ENCODE results near the gene GUK1. TPM values are rescaled to one million over a fixed set of nuclear protein-coding genes. Genes with fewer than 3 reads are reported as not detected.

Gene GUK1
- total and polyA plus RNA-seq, 2 experiments from 2014 or later = 87.5 to 121 TPM

DNA sequence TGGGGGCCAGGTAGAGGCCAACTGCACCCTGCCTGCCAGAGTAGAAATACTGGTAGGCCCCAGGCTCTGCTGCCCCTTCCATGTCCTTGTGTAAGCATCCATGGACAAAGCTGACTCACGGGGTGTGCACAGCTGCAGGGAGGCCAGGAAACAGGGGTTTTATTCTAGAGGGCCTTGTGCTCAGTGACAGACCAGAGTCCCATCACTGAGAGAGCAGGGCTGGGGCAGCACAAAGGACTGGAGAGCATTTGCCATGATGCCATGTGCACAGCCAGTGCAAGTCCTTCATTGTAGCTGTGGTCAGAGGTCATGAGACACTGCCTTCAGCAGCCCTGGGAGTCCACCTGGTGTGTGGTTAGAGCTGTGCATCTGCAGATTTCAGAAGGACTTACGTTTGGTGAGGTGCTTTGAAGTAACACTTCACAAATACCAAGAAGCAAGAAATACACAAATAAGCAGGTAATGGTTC lies 49.4 kb upstream of the GUK1 start (continued):
- TF ChIP-seq, protein P1, sequence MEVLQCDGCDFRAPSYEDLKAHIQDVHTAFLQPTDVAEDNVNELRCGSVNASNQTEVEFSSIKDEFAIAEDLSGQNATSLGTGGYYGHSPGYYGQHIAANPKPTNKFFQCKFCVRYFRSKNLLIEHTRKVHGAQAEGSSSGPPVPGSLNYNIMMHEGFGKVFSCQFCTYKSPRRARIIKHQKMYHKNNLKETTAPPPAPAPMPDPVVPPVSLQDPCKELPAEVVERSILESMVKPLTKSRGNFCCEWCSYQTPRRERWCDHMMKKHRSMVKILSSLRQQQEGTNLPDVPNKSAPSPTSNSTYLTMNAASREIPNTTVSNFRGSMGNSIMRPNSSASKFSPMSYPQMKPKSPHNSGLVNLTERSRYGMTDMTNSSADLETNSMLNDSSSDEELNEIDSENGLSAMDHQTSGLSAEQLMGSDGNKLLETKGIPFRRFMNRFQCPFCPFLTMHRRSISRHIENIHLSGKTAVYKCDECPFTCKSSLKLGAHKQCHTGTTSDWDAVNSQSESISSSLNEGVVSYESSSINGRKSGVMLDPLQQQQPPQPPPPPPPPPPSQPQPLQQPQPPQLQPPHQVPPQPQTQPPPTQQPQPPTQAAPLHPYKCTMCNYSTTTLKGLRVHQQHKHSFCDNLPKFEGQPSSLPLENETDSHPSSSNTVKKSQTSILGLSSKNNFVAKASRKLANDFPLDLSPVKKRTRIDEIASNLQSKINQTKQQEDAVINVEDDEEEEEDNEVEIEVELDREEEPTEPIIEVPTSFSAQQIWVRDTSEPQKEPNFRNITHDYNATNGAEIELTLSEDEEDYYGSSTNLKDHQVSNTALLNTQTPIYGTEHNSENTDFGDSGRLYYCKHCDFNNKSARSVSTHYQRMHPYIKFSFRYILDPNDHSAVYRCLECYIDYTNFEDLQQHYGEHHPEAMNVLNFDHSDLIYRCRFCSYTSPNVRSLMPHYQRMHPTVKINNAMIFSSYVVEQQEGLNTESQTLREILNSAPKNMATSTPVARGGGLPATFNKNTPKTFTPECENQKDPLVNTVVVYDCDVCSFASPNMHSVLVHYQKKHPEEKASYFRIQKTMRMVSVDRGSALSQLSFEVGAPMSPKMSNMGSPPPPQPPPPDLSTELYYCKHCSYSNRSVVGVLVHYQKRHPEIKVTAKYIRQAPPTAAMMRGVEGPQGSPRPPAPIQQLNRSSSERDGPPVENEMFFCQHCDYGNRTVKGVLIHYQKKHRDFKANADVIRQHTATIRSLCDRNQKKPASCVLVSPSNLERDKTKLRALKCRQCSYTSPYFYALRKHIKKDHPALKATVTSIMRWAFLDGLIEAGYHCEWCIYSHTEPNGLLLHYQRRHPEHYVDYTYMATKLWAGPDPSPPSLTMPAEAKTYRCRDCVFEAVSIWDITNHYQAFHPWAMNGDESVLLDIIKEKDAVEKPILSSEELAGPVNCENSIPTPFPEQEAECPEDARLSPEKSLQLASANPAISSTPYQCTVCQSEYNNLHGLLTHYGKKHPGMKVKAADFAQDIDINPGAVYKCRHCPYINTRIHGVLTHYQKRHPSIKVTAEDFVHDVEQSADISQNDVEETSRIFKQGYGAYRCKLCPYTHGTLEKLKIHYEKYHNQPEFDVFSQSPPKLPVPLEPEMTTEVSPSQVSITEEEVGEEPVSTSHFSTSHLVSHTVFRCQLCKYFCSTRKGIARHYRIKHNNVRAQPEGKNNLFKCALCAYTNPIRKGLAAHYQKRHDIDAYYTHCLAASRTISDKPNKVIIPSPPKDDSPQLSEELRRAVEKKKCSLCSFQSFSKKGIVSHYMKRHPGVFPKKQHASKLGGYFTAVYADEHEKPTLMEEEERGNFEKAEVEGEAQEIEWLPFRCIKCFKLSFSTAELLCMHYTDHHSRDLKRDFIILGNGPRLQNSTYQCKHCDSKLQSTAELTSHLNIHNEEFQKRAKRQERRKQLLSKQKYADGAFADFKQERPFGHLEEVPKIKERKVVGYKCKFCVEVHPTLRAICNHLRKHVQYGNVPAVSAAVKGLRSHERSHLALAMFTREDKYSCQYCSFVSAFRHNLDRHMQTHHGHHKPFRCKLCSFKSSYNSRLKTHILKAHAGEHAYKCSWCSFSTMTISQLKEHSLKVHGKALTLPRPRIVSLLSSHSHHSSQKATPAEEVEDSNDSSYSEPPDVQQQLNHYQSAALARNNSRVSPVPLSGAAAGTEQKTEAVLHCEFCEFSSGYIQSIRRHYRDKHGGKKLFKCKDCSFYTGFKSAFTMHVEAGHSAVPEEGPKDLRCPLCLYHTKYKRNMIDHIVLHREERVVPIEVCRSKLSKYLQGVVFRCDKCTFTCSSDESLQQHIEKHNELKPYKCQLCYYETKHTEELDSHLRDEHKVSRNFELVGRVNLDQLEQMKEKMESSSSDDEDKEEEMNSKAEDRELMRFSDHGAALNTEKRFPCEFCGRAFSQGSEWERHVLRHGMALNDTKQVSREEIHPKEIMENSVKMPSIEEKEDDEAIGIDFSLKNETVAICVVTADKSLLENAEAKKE (CRISPR knock-in tag; IDR thresholded peaks at IDR 0.05) = no peak
- TF ChIP-seq ZNF114 (CRISPR knock-in tag; IDR thresholded peaks at IDR 0.05) = no peak

DNA sequence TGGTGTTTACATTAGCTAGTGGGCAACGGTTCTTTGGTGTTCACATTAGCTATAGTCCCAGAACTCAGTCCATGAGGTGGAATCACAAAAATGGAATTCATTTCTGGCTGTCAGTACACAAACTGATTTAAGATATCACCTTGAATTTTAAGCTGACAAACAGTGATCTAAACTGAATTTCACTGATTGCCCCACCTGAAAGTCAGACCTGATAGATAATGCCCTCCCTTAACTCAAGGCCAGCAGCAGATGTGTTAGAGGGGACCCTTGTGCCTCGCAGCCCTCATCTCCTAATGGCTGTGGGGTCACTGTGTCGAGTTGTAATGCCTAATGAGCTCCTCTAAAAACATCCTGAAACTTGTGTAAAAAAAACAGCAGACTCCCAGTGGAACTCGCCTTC lies 49.0 kb upstream of the GUK1 start:
- H3K4me3 Mint-ChIP-seq = no peak overlapping the region
- DNase-seq (ENCODE audit: low spot score) (no peak), ATAC-seq (no peak)
- H3K27me3 Mint-ChIP-seq (ENCODE audit: insufficient read depth, low read depth, poor library complexity) = peaks cover 5% of the 10 kb centered on the region
- H3K27ac Mint-ChIP-seq = no peak overlapping the region
- H2AFZ ChIP-seq = no peak overlapping the region
- H4K20me1 ChIP-seq (replicated peaks; ENCODE audit: insufficient read depth) = peaks cover 98% of the 10 kb centered on the region
- H3K4me1 ChIP-seq (ENCODE audit: insufficient read depth) = no peaks in the 10 kb centered on the region; the same call in 1 of the 2 replicates
- no peaks in the 10 kb centered on the region for H3K9me2 ChIP-seq (ENCODE audit: insufficient read depth)
- H3K4me1 Mint-ChIP-seq = peaks cover 29% of the 10 kb centered on the region
- no peaks in the 10 kb centered on the region for H3K27me3 ChIP-seq (ENCODE audit: insufficient read depth)
- H3K4me2 ChIP-seq = no peak overlapping the region
- no peak overlapping the region for H3K27ac ChIP-seq (ENCODE audit: low read depth)
- peaks cover 49% of the 10 kb centered on the region for H3K36me3 Mint-ChIP-seq (ENCODE audit: low read depth)
- peaks cover 100% of the 10 kb centered on the region for H3K79me2 ChIP-seq (replicated peaks; ENCODE audit: insufficient read depth)
- no peaks in the 10 kb centered on the region for H3F3A ChIP-seq (replicated peaks; ENCODE audit: low read depth)
- no peak overlapping the region for H3K4me3 ChIP-seq
- peaks cover 11% of the 10 kb centered on the region for H3K9me3 Mint-ChIP-seq
- H3K36me3 ChIP-seq (ENCODE audit: insufficient read depth) = no peaks in the 10 kb centered on the region
- no peak for TF ChIP-seq EZH2 (IDR thresholded peaks at IDR 0.05; ENCODE audit: low read depth, unreplicated experiment)
- no peak for TF ChIP-seq EZH2phosphoT487 (IDR thresholded peaks at IDR 0.05; ENCODE audit: unreplicated experiment)
- TF ChIP-seq, protein P1 (CRISPR knock-in tag; IDR thresholded peaks at IDR 0.05) = no peak
- TF ChIP-seq, protein P2, sequence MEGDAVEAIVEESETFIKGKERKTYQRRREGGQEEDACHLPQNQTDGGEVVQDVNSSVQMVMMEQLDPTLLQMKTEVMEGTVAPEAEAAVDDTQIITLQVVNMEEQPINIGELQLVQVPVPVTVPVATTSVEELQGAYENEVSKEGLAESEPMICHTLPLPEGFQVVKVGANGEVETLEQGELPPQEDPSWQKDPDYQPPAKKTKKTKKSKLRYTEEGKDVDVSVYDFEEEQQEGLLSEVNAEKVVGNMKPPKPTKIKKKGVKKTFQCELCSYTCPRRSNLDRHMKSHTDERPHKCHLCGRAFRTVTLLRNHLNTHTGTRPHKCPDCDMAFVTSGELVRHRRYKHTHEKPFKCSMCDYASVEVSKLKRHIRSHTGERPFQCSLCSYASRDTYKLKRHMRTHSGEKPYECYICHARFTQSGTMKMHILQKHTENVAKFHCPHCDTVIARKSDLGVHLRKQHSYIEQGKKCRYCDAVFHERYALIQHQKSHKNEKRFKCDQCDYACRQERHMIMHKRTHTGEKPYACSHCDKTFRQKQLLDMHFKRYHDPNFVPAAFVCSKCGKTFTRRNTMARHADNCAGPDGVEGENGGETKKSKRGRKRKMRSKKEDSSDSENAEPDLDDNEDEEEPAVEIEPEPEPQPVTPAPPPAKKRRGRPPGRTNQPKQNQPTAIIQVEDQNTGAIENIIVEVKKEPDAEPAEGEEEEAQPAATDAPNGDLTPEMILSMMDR (conservative IDR thresholded peaks at IDR 0.05; ENCODE audit: low read depth in 2 of 2) = no peak
- no peak for TF ChIP-seq STAT1 (IDR thresholded peaks at IDR 0.05; ENCODE audit: unreplicated experiment)

Data from GM23338 (cell line).